Measurements from ENCODE around the gene TBC1D32. TPM values are rescaled to one million over a fixed set of nuclear protein-coding genes. Genes with fewer than 3 reads are reported as not detected.
"Not testable (repeated sequence)": the region's sequence is repeated elsewhere in the genome, so short reads cannot be mapped to it uniquely, and the experiment has no call there.

The TBC1D32 gene
- total RNA-seq, 1 experiment from 2014 or later: 5.2 TPM

DNA sequence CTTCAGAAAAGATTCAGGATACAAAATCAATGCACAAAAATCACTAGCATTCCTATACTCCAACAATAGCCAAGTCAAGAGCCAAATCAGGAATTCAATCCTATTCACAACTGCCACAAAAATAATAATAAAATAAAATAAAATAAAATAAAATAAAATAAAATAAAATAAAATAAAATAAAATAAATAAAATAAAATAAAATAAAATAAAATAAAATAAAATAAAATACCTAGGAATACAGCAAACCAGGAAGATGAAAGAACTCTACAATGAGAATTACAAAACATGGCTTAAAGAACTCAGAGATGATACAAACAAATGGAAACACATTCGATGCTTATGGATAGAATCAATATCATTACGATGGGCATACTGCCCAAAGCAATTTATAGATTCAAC is 120.9 kb downstream of the TBC1D32 start:
- peak; percentile 92 for TF ChIP-seq HMGA2 (CRISPR knock-in tag; IDR thresholded peaks at IDR 0.05)
- POLR2A ChIA-PET; H3K27me3 Mint-ChIP-seq (ENCODE audit: low read depth); H3K27ac Mint-ChIP-seq; H3K4me3 Mint-ChIP-seq; ATAC-seq; H3K4me1 Mint-ChIP-seq; CTCF ChIA-PET; DNase-seq (ENCODE audit: low spot score): not testable (repeated sequence)
- Mint-ChIP-seq H3K36me3 (peaks cover 26% of the 10 kb centered on the region), H3K9me3 (peaks cover 27% of the 10 kb centered on the region)

DNA sequence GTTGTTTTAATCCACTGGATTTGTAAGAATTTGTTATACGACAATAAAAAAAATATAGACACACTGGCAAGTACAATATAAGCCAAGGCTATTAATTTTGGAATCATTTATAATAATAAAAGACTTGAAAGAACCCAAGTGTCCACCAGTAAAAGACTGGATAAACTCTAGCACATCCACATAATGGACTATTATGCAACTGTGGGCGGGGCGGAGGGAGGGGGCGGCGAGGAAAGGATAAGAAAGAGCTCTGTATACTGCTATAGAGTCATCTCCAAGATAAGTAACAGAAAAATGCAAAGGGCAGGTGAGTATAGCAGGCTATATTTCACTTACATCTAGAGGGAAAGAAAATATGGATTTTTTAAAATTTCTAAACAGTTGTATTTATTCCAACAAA is 123.3 kb downstream of the TBC1D32 start:
- Mint-ChIP-seq H3K36me3 (peaks cover 16% of the 10 kb centered on the region), H3K27me3 (ENCODE audit: low read depth) (no peaks in the 10 kb centered on the region), H3K4me3 (no peak overlapping the region), H3K27ac (no peak overlapping the region), H3K4me1 (no peaks in the 10 kb centered on the region), H3K9me3 (peaks cover 12% of the 10 kb centered on the region)
- TF ChIP-seq ZBTB21 (CRISPR knock-in tag; IDR thresholded peaks at IDR 0.05; ENCODE audit: borderline replicate concordance) (no peak), OVOL2 (CRISPR knock-in tag; IDR thresholded peaks at IDR 0.05; ENCODE audit: borderline replicate concordance) (no peak), EMX1 (CRISPR knock-in tag; IDR thresholded peaks at IDR 0.05) (no peak), SOX15 (CRISPR knock-in tag; IDR thresholded peaks at IDR 0.05) (no peak), GRHL2 (CRISPR knock-in tag; IDR thresholded peaks at IDR 0.05; ENCODE audit: insufficient replicate concordance, severe bottlenecking) (no peak), ZNF121 (CRISPR knock-in tag; IDR thresholded peaks at IDR 0.05) (no peak), NR3C1 (CRISPR knock-in tag; conservative IDR thresholded peaks at IDR 0.05; ENCODE audit: low read depth) (no peak), FOXK1 (CRISPR knock-in tag; IDR thresholded peaks at IDR 0.05) (no peak), TEAD1 (CRISPR knock-in tag; IDR thresholded peaks at IDR 0.05) (no peak)
- TF ChIP-seq, protein P1, sequence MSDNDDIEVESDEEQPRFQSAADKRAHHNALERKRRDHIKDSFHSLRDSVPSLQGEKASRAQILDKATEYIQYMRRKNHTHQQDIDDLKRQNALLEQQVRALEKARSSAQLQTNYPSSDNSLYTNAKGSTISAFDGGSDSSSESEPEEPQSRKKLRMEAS (CRISPR knock-in tag; IDR thresholded peaks at IDR 0.05): no peak
- TF ChIP-seq, protein P2, sequence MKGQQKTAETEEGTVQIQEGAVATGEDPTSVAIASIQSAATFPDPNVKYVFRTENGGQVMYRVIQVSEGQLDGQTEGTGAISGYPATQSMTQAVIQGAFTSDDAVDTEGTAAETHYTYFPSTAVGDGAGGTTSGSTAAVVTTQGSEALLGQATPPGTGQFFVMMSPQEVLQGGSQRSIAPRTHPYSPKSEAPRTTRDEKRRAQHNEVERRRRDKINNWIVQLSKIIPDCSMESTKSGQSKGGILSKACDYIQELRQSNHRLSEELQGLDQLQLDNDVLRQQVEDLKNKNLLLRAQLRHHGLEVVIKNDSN (CRISPR knock-in tag; IDR thresholded peaks at IDR 0.05): no peak
- ChIA-PET POLR2A (no interaction called here), CTCF (no interaction called here)
- DNase-seq (ENCODE audit: low spot score) (no peak), ATAC-seq (no peak)

DNA sequence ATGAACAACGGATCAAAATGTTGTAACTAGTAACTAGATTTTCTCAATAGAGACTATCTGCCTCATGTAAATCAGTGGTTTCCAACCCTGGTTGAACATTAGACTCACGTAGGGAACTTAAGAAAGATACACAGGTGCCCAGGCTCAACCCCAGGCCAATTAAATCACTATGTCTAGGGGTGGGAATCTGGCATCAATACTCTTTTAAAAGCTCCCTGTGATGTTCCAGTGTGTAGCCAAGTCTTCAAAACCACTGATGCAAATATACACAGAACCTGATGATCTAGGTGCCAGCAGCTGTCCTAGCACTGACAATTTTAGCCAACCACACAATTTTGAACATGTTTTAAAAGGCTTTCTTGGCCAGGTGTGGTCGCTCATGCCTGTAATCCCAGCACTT is 128.7 kb downstream of the TBC1D32 start:
- peaks cover 6% of the 10 kb centered on the region for H3K4me1 Mint-ChIP-seq
- CTCF ChIA-PET: no interaction called here
- TF ChIP-seq EMX1 (CRISPR knock-in tag; IDR thresholded peaks at IDR 0.05) (no peak), OVOL2 (CRISPR knock-in tag; IDR thresholded peaks at IDR 0.05; ENCODE audit: borderline replicate concordance) (no peak), RELA (CRISPR knock-in tag; IDR thresholded peaks at IDR 0.05; ENCODE audit: borderline replicate concordance) (no peak), GABPB1 (CRISPR knock-in tag; IDR thresholded peaks at IDR 0.05) (no peak), SOX15 (CRISPR knock-in tag; IDR thresholded peaks at IDR 0.05) (no peak), MXD4 (CRISPR knock-in tag; IDR thresholded peaks at IDR 0.05; ENCODE audit: borderline replicate concordance) (no peak), NR3C1 (CRISPR knock-in tag; conservative IDR thresholded peaks at IDR 0.05; ENCODE audit: low read depth) (no peak)
- TF ChIP-seq, protein P3, sequence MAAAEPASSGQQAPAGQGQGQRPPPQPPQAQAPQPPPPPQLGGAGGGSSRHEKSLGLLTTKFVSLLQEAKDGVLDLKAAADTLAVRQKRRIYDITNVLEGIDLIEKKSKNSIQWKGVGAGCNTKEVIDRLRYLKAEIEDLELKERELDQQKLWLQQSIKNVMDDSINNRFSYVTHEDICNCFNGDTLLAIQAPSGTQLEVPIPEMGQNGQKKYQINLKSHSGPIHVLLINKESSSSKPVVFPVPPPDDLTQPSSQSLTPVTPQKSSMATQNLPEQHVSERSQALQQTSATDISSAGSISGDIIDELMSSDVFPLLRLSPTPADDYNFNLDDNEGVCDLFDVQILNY (CRISPR knock-in tag; IDR thresholded peaks at IDR 0.05): no peak
- TF ChIP-seq, protein P4, sequence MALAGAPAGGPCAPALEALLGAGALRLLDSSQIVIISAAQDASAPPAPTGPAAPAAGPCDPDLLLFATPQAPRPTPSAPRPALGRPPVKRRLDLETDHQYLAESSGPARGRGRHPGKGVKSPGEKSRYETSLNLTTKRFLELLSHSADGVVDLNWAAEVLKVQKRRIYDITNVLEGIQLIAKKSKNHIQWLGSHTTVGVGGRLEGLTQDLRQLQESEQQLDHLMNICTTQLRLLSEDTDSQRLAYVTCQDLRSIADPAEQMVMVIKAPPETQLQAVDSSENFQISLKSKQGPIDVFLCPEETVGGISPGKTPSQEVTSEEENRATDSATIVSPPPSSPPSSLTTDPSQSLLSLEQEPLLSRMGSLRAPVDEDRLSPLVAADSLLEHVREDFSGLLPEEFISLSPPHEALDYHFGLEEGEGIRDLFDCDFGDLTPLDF (CRISPR knock-in tag; IDR thresholded peaks at IDR 0.05): no peak
- TF ChIP-seq, protein P5, sequence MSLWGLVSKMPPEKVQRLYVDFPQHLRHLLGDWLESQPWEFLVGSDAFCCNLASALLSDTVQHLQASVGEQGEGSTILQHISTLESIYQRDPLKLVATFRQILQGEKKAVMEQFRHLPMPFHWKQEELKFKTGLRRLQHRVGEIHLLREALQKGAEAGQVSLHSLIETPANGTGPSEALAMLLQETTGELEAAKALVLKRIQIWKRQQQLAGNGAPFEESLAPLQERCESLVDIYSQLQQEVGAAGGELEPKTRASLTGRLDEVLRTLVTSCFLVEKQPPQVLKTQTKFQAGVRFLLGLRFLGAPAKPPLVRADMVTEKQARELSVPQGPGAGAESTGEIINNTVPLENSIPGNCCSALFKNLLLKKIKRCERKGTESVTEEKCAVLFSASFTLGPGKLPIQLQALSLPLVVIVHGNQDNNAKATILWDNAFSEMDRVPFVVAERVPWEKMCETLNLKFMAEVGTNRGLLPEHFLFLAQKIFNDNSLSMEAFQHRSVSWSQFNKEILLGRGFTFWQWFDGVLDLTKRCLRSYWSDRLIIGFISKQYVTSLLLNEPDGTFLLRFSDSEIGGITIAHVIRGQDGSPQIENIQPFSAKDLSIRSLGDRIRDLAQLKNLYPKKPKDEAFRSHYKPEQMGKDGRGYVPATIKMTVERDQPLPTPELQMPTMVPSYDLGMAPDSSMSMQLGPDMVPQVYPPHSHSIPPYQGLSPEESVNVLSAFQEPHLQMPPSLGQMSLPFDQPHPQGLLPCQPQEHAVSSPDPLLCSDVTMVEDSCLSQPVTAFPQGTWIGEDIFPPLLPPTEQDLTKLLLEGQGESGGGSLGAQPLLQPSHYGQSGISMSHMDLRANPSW (CRISPR knock-in tag; conservative IDR thresholded peaks at IDR 0.05; ENCODE audit: low read depth): no peak
- H3K27ac Mint-ChIP-seq: no peak overlapping the region
- no peak overlapping the region for H3K4me3 Mint-ChIP-seq
- H3K27me3 Mint-ChIP-seq (ENCODE audit: low read depth): no peaks in the 10 kb centered on the region
- H3K36me3 Mint-ChIP-seq: no peaks in the 10 kb centered on the region
- POLR2A ChIA-PET: no interaction called here
- DNase-seq (ENCODE audit: low spot score): no peak
- H3K9me3 Mint-ChIP-seq: no peaks in the 10 kb centered on the region
- no peak; the same call in 1 of the 2 replicates for ATAC-seq

All from WTC11 (cell line).